NOMO-1 treated with dmso at 0.1 percent for 144 hours (cell line): ENCODE data around the gene MON1B.
"Not testable (repeated sequence)": the region's sequence is repeated elsewhere in the genome, so short reads cannot be mapped to it uniquely, and the experiment has no call there.

Source experiments
- DNase-seq: peaks from one replicate; lab custom pipeline; 2025; ENCODE audit not compliant: unreplicated experiment; lab: John Stamatoyannopoulos, UW

The MON1B gene

GRCh38 chr16:77238593-77238992 is 47.6 kb downstream of the MON1B start:
- no peak for DNase-seq

DNA sequence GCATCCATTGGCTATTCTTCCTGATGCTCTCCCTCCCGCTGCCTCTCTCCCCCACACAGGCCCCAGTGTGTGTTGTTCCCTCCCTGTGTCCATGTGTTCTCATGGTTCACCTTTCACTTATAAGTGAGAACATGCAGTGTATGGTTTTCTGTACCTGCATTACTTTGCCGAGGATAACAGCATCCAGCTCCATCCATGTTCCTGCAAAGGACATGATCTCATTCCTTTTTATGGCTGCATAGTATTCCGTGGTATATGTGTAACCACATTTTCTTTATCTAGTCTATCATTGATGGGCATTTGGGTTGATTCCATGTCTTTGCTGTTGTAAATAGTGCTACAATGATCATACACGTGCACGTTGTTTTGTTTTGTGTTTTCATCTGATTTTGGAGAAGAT is 51.5 kb downstream of the MON1B start:
- not testable (repeated sequence) for DNase-seq

GRCh38 chr16:77246150-77246549 is 55.2 kb downstream of the MON1B start:
- no peak for DNase-seq

DNA sequence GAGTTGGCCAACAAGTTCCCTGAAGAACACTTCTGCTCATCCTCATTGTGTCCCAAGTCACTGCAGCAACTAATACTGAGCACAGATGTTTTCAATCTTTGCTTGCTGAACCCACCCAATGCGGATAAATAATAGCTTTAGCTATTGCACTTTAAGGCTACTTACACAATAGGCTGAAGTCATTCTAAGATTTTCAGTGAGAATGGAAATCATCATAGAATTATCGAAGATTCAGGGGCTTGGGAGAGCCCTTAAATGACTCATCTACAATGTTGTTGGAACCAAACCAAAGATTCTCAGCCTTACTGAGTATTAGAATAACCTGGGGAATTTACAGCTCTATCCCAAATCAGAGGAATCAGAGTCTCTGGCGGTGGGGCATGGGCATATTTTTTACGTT is 59.4 kb downstream of the MON1B start:
- no peak for DNase-seq
